ENCODE measurements around the gene MUC5B.

Gene MUC5B

GRCh38 chr11:1302041-1302460, 79.2 kb downstream of the MUC5B start:
- no peak for DNase-seq

- no peak for DNase-seq
Observed at GRCh38 chr11:1302461-1303125, 79.7 kb downstream of the MUC5B start.

- DNase-seq = no peak
Observed at GRCh38 chr11:1303126-1303821, 80.4 kb downstream of the MUC5B start.

GRCh38 chr11:1303973-1304372, 81.1 kb downstream of the MUC5B start:
- DNase-seq = no peak

- no peak for DNase-seq
Observed at GRCh38 chr11:1304380-1304779, 81.5 kb downstream of the MUC5B start.

- no peak for DNase-seq
Observed at GRCh38 chr11:1305063-1305495, 82.2 kb downstream of the MUC5B start.

GRCh38 chr11:1305501-1306056, 82.7 kb downstream of the MUC5B start:
- no peak for DNase-seq

- no peak for DNase-seq
Observed at GRCh38 chr11:1306186-1307162, 83.6 kb downstream of the MUC5B start.

- no peak for DNase-seq
Observed at GRCh38 chr11:1307163-1307870, 84.5 kb downstream of the MUC5B start.

- DNase-seq = no peak
Observed at GRCh38 chr11:1307998-1308742, 85.3 kb downstream of the MUC5B start.

GRCh38 chr11:1308743-1309497, 86.1 kb downstream of the MUC5B start:
- DNase-seq = no peak

GRCh38 chr11:1309498-1310317, 86.8 kb downstream of the MUC5B start, which contains the start of gene TOLLIP:
Gene TOLLIP, minus strand, starts transcription at chr11:1309632. Its CDS starts 134 bp downstream, at chr11:1309498.
- DNase-seq = peak; percentile 62

- DNase-seq = no peak
Observed at GRCh38 chr11:1310318-1310687, 87.4 kb downstream of the MUC5B start.

GRCh38 chr11:1310772-1311468, 88.1 kb downstream of the MUC5B start:
- no peak for DNase-seq

All from NCI-H510A (cell line).